Glutamatergic neuron (in vitro differentiated cells): Measurements from ENCODE around the gene CFTR. TPM values are rescaled to one million over a fixed set of nuclear protein-coding genes. Genes with fewer than 3 reads are reported as not detected.

Experiments used
- DNase-seq: peaks from one replicate; pipeline ENCODE4 v3.0.0; 2022
- H3K27ac Mint-ChIP-seq: one replicate; pipeline ENCODE4 v1.8.0; 2020; ENCODE audit warnings: mild to moderate bottlenecking, mixed read lengths, inconsistent platforms; ENCODE audit not compliant: unreplicated experiment
- H3K27me3 Mint-ChIP-seq: one replicate; pipeline ENCODE4 v1.8.0; 2020; ENCODE audit warnings: mild to moderate bottlenecking, moderate library complexity, mixed read lengths, inconsistent platforms; ENCODE audit not compliant: unreplicated experiment
- H3K36me3 Mint-ChIP-seq: one replicate; pipeline ENCODE4 v1.8.0; 2020; ENCODE audit warnings: mild to moderate bottlenecking, mixed read lengths, inconsistent platforms; ENCODE audit not compliant: unreplicated experiment
- H3K4me1 Mint-ChIP-seq: one replicate; pipeline ENCODE4 v1.8.0; 2020; ENCODE audit warnings: mild to moderate bottlenecking, low read depth, mixed read lengths, inconsistent platforms; ENCODE audit not compliant: unreplicated experiment
- H3K4me3 Mint-ChIP-seq: one replicate; pipeline ENCODE4 v1.8.0; 2020; ENCODE audit warnings: mild to moderate bottlenecking, mixed read lengths, inconsistent platforms; ENCODE audit not compliant: unreplicated experiment
- H3K9me3 Mint-ChIP-seq: one replicate; pipeline ENCODE4 v1.8.0; 2020; ENCODE audit warnings: mild to moderate bottlenecking, moderate library complexity, mixed read lengths, inconsistent platforms; ENCODE audit not compliant: unreplicated experiment
- total RNA-seq: library from RNA; stranded (reverse); fragmentation: NEBNext Ultra II Directional; extraction: Animal tissue kit (Norgen Biotek cat#: 25700); gene quantifications from one replicate; pipeline ENCODE4 v1.2.1, GENCODE V29; 2021; ENCODE audit not compliant: unreplicated experiment
- TF ChIP-seq, protein P1 (sequence below): fragments of 200-600 bp; sonication (generic); IDR thresholded peaks from one replicate; pipeline ENCODE4 v1.5.0; 2021; ENCODE audit not compliant: partially characterized antibody, unreplicated experiment

Gene CFTR
- total RNA-seq, 1 donor from 2014 or later = not detected

DNA sequence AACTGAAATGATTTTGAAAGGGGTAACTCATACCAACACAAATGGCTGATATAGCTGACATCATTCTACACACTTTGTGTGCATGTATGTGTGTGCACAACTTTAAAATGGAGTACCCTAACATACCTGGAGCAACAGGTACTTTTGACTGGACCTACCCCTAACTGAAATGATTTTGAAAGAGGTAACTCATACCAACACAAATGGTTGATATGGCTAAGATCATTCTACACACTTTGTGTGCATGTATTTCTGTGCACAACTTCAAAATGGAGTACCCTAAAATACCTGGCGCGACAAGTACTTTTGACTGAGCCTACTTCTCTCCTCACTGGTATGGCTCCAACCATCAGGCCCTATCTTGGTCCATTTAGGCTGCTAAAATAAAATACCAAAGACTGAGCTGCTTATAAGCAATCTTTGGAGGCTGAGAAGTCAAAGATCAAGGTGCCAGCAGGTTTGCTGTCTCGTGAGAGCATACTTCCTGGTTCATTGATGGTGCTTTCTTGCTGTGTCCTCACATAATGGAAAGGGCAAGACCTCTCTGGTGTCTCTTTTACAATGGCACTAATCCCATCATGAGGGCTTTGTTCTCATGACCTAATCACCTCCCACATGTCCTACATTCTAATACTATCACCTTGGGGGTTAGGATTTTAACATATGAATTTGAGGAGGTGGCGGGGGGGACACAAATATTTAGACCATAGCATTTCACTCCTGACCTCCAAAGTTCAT lies 173.3 kb downstream of the CFTR start:
- no peaks in the 10 kb centered on the region for H3K27me3 Mint-ChIP-seq
- H3K4me1 Mint-ChIP-seq = no peaks in the 10 kb centered on the region
- no peaks in the 10 kb centered on the region for H3K36me3 Mint-ChIP-seq
- H3K9me3 Mint-ChIP-seq = peaks cover 1% of the 10 kb centered on the region
- no peak overlapping the region for H3K27ac Mint-ChIP-seq
- TF ChIP-seq, protein P1, sequence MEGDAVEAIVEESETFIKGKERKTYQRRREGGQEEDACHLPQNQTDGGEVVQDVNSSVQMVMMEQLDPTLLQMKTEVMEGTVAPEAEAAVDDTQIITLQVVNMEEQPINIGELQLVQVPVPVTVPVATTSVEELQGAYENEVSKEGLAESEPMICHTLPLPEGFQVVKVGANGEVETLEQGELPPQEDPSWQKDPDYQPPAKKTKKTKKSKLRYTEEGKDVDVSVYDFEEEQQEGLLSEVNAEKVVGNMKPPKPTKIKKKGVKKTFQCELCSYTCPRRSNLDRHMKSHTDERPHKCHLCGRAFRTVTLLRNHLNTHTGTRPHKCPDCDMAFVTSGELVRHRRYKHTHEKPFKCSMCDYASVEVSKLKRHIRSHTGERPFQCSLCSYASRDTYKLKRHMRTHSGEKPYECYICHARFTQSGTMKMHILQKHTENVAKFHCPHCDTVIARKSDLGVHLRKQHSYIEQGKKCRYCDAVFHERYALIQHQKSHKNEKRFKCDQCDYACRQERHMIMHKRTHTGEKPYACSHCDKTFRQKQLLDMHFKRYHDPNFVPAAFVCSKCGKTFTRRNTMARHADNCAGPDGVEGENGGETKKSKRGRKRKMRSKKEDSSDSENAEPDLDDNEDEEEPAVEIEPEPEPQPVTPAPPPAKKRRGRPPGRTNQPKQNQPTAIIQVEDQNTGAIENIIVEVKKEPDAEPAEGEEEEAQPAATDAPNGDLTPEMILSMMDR = no peak
- no peak overlapping the region for H3K4me3 Mint-ChIP-seq
- DNase-seq = no peak

DNA sequence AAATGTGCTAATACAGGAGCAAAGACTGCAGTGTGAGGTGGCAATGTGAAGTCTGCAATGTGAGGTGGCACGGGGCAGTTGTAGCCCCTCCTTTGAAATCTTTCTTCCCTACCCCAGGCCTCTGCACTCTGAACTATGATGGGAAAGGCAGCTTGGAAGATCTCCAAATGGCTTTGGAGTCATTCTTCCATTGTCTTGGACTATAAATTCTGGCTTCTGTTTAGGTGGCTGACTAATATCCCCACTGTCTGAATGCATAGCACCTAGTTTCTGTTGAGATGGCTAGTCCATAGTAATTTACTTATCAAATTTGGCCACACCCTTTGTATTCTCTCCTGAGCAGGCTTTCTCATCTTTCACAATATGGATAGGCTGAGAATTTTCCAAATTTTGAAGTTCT lies 175.0 kb downstream of the CFTR start:
- Mint-ChIP-seq H3K4me1 (no peaks in the 10 kb centered on the region), H3K27ac (no peak overlapping the region), H3K36me3 (no peaks in the 10 kb centered on the region), H3K4me3 (no peak overlapping the region), H3K27me3 (peaks cover 1% of the 10 kb centered on the region), H3K9me3 (no peaks in the 10 kb centered on the region)
- no peak for DNase-seq
- TF ChIP-seq, protein P1 = no peak

DNA sequence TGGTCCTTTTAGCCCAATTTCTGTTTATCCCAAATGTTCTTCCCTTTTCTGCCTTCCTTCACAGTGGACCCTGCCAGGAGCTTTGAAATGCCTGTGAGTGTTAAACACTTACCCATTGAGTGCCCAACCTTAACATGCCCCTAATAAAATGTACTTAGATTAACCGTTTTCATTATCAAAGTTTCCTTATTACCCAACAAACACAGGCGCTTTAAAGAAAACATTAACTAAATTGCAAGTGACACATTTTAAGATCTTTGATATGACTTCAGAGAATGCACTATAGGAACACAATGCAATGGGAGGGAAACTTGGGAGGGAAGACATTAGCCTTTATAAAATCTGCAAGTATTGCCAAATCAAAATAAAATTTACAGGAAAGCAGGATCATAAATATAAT lies 177.0 kb downstream of the CFTR start:
- no peak for DNase-seq
- TF ChIP-seq, protein P1 = no peak
- H3K36me3 Mint-ChIP-seq = no peaks in the 10 kb centered on the region
- H3K27me3 Mint-ChIP-seq = peaks cover 1% of the 10 kb centered on the region
- H3K9me3 Mint-ChIP-seq = no peaks in the 10 kb centered on the region
- no peak overlapping the region for H3K27ac Mint-ChIP-seq
- H3K4me3 Mint-ChIP-seq = no peak overlapping the region
- H3K4me1 Mint-ChIP-seq = no peaks in the 10 kb centered on the region

DNA sequence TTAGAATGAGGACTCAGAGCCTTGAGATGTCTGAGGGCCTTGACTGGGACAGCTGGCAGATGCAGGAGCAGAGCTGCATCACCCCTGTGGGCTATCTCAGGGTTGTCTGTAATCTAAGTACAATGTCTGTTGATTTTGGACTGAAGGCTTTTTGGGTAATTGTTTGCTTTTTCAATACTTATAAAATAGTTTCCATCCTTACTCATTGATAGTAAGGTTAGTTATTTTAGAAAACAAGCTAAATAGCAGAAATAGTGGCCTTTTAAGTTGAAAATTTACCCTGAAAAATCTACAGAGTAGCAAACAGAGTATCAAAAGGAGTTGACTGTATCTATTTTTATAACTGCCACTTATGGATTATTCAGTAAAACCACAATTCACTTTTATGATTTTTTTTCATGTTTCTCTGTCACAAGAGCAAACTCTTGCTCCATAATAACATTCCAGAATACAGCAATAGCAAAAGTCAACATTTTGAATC lies 179.7 kb downstream of the CFTR start:
- Mint-ChIP-seq H3K4me1 (no peaks in the 10 kb centered on the region), H3K27ac (no peak overlapping the region), H3K9me3 (no peaks in the 10 kb centered on the region), H3K27me3 (peaks cover 1% of the 10 kb centered on the region), H3K36me3 (no peaks in the 10 kb centered on the region), H3K4me3 (no peak overlapping the region)
- DNase-seq = no peak
- TF ChIP-seq, protein P1 = no peak

DNA sequence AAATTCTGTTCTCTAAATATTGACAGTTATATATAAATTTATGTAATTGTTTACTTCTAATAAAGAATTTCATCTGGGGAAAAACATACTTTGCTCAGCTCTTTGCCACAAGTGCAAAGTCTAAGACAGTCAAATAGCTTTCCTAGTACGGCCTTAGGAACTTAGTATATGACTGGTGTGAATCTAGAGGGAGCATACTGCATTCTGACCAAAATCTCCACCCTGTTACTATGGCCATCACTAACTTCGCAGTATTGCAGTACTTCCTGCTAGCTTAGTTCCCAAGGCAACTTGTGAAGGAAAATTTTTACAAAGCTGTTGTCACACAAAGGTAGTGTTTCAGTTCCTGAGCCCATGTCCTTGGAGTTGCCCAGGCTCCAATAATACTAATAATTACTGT lies 181.5 kb downstream of the CFTR start:
- Mint-ChIP-seq H3K27me3 (peaks cover 1% of the 10 kb centered on the region), H3K27ac (no peak overlapping the region), H3K4me3 (no peak overlapping the region), H3K9me3 (no peaks in the 10 kb centered on the region), H3K4me1 (no peaks in the 10 kb centered on the region), H3K36me3 (no peaks in the 10 kb centered on the region)
- TF ChIP-seq, protein P1 = no peak
- no peak for DNase-seq
